Loucy (cell line): ENCODE measurements around the gene RELL1.

Experiments
- H2AFZ ChIP-seq: fragments of 200-600 bp; sonication (generic); 2 replicates; pipeline ENCODE4 v1.6.0; 2016; ENCODE audit warnings: antibody characterized with exemption, mild to moderate bottlenecking, low read length, moderate library complexity
- H3F3A ChIP-seq: fragments of 200-600 bp; 2 replicates; pipeline ENCODE4 v1.6.0; 2016; ENCODE audit warnings: antibody characterized with exemption, low read depth, mild to moderate bottlenecking
- H3K27me3 ChIP-seq: fragments of 200-600 bp; sonication (generic); 2 replicates; pipeline ENCODE4 v1.6.1; 2014; ENCODE audit warnings: low read length, mild to moderate bottlenecking; ENCODE audit not compliant: insufficient read depth, poor library complexity, severe bottlenecking
- H3K36me3 ChIP-seq: fragments of 200-600 bp; sonication (generic); 2 replicates; pipeline ENCODE4 v1.6.1; 2016; ENCODE audit warnings: low read length; ENCODE audit not compliant: insufficient read depth
- H3K4me1 ChIP-seq: fragments of 200-600 bp; sonication (generic); 2 replicates; pipeline ENCODE4 v1.5.1; 2014; ENCODE audit warnings: low read length, mild to moderate bottlenecking; ENCODE audit not compliant: insufficient read depth, poor library complexity, severe bottlenecking
- H3K4me2 ChIP-seq: fragments of 200-600 bp; sonication (generic); 2 replicates; pipeline ENCODE4 v1.6.0; 2014; ENCODE audit warnings: antibody characterized with exemption, low read length, low read depth, mild to moderate bottlenecking; ENCODE audit not compliant: poor library complexity, severe bottlenecking
- H3K4me3 ChIP-seq: fragments of 200-600 bp; sonication (generic); 2 replicates; pipeline ENCODE4 v1.5.1; 2014; ENCODE audit warnings: low read length, mild to moderate bottlenecking, mixed read lengths; ENCODE audit not compliant: poor library complexity, severe bottlenecking
- H3K79me2 ChIP-seq: fragments of 200-600 bp; sonication (generic); 2 replicates; pipeline ENCODE4 v1.6.1; 2014; ENCODE audit warnings: low read length; ENCODE audit not compliant: insufficient read depth
- H3K9ac ChIP-seq: fragments of 200-600 bp; sonication (generic); 2 replicates; pipeline ENCODE4 v1.6.0; 2014; ENCODE audit warnings: mild to moderate bottlenecking, low read depth, low read length, moderate library complexity; ENCODE audit not compliant: poor library complexity, severe bottlenecking
- H3K9me2 ChIP-seq: fragments of 200-600 bp; sonication (generic); replicated peaks from 2 replicates; pipeline ENCODE4 v1.6.1; 2016; ENCODE audit warnings: low read depth, low read length, mixed read lengths
- H3K9me3 ChIP-seq: fragments of 200-600 bp; sonication (generic); 2 replicates; pipeline ENCODE4 v1.6.1; 2014; ENCODE audit warnings: mild to moderate bottlenecking, antibody characterized with exemption, low read length, low read depth; ENCODE audit not compliant: insufficient read depth
- H4K20me1 ChIP-seq: fragments of 200-600 bp; sonication (generic); 2 replicates; pipeline ENCODE4 v1.6.0; 2014; ENCODE audit warnings: antibody characterized with exemption, low read length, mild to moderate bottlenecking; ENCODE audit not compliant: insufficient read depth, poor library complexity, severe bottlenecking
- EZH2phosphoT487 ChIP-seq: fragments of 200-600 bp; IDR thresholded peaks from 2 replicates; pipeline ENCODE4 v1.6.1; 2018; ENCODE audit warnings: antibody characterized with exemption, mild to moderate bottlenecking, moderate library complexity, borderline replicate concordance
- TF ChIP-seq, protein P1 (sequence below): fragments of 200-600 bp; sonication (generic); conservative IDR thresholded peaks from 2 replicates; pipeline ENCODE4 v1.5.1; 2014; ENCODE audit warnings: mild to moderate bottlenecking, antibody characterized with exemption, low read length

Gene RELL1

DNA sequence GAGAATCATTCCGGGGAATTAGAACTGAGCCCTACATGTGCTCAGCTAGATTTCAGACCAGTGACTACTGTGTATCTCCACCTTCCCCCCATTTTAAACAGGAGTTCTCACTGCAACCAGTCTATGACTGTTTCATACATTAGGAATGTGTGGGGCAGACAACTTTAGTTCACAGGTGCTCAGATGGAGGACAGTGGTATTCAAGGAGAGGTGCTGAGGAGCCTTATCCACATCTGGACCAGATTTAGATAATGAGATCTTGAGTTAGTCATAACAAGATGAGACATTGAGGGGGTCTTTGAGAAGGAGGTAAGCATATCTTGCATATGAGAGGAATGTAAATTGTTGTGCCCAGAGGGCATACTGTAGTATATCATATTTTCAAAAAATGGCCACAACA is 32.8 kb upstream of the RELL1 start:
- H3K27me3 ChIP-seq: no peaks in the 10 kb centered on the region
- no peaks in the 10 kb centered on the region for H3K36me3 ChIP-seq
- no peak overlapping the region for H3K4me2 ChIP-seq
- H2AFZ ChIP-seq: no peak overlapping the region
- H3F3A ChIP-seq: no peaks in the 10 kb centered on the region
- H3K4me3 ChIP-seq: no peak overlapping the region
- no peaks in the 10 kb centered on the region for H3K9me2 ChIP-seq
- no peak overlapping the region for H3K9ac ChIP-seq
- H3K9me3 ChIP-seq: no peaks in the 10 kb centered on the region
- H4K20me1 ChIP-seq: no peaks in the 10 kb centered on the region
- H3K4me1 ChIP-seq: peaks cover 20% of the 10 kb centered on the region
- H3K79me2 ChIP-seq: no peaks in the 10 kb centered on the region
- no peak for TF ChIP-seq EZH2phosphoT487

DNA sequence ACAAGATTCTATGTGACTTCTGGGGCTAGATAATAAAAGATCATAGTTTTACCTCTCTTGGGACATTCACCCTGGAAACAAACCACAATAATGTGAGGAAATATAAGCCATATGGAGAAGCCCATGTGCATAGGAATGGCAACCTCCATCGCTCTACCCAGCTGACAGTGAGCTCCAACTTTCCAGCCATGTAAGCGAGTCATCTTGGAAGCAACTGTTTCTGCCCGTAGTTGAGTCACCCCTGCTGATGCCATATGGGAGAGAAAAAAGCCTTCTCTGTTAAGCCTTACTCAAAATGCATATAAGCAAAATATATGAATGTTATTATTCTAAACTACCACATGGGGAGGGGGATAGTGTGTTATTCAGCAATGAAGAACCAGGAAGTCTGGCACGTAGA is 31.4 kb upstream of the RELL1 start:
- Histone ChIP-seq H3K36me3 (no peaks in the 10 kb centered on the region), H3K9me2 (no peaks in the 10 kb centered on the region), H3K9me3 (no peaks in the 10 kb centered on the region), H3F3A (no peaks in the 10 kb centered on the region), H3K9ac (no peak overlapping the region), H3K4me2 (no peak overlapping the region), H3K27me3 (no peaks in the 10 kb centered on the region), H3K4me3 (no peak overlapping the region), H2AFZ (no peak overlapping the region), H3K79me2 (no peaks in the 10 kb centered on the region), H3K4me1 (peaks cover 20% of the 10 kb centered on the region), H4K20me1 (no peaks in the 10 kb centered on the region)
- no peak for TF ChIP-seq EZH2phosphoT487

DNA sequence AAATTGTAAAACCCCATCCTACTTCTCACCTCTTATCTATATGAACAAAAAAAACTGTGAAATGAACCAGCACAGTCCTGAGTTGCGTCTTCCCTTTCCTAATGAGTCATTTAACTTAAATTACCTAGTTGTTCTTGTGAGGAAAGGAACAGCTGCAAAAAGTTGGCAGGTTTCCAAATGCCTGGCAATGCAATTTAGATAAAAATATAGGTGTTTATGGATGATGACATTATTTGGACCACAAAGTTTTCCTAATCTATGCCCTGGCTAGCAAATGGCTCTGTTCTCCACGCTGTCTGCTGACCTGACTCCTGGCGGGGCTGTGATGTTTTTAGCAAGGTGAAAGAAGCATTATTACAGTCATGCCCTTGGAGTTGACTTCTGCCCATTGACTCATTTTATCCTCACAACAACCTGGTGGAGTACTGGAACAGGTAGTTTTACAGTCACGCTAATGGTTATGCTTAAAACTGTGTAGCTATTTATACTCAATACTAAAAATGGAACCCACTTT is 29.8 kb upstream of the RELL1 start:
- no peaks in the 10 kb centered on the region for H3F3A ChIP-seq
- TF ChIP-seq EZH2phosphoT487: no peak
- TF ChIP-seq, protein P1, sequence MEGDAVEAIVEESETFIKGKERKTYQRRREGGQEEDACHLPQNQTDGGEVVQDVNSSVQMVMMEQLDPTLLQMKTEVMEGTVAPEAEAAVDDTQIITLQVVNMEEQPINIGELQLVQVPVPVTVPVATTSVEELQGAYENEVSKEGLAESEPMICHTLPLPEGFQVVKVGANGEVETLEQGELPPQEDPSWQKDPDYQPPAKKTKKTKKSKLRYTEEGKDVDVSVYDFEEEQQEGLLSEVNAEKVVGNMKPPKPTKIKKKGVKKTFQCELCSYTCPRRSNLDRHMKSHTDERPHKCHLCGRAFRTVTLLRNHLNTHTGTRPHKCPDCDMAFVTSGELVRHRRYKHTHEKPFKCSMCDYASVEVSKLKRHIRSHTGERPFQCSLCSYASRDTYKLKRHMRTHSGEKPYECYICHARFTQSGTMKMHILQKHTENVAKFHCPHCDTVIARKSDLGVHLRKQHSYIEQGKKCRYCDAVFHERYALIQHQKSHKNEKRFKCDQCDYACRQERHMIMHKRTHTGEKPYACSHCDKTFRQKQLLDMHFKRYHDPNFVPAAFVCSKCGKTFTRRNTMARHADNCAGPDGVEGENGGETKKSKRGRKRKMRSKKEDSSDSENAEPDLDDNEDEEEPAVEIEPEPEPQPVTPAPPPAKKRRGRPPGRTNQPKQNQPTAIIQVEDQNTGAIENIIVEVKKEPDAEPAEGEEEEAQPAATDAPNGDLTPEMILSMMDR: no peak; the same call in 1 of the 2 replicates
- no peaks in the 10 kb centered on the region for H3K79me2 ChIP-seq
- no peak overlapping the region for H3K4me2 ChIP-seq
- H3K9me2 ChIP-seq: no peaks in the 10 kb centered on the region
- H3K36me3 ChIP-seq: no peaks in the 10 kb centered on the region
- no peaks in the 10 kb centered on the region for H3K27me3 ChIP-seq
- peaks cover 14% of the 10 kb centered on the region for H3K4me1 ChIP-seq
- H3K9ac ChIP-seq: no peak overlapping the region
- H3K4me3 ChIP-seq: no peak overlapping the region
- H4K20me1 ChIP-seq: no peaks in the 10 kb centered on the region
- no peaks in the 10 kb centered on the region for H3K9me3 ChIP-seq
- H2AFZ ChIP-seq: no peak overlapping the region

DNA sequence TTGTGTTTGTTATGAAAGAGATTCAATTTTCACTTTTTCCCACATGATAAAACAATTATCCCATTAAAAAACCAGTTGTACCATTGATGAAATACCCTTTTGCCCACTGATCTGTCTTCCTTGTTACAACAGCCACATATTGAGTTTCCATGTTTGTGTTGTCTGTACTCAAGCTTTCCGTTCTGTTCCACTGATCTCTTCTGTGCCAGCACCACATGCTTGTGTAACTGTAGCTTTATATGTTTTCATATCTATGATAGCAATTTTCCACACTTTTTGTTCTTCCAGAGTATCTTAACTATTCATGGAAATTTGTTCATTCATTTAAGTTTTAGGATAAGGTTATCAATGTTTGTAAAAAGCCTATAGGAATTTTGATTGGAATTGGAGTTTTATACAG is 24.3 kb upstream of the RELL1 start:
- Histone ChIP-seq H3K36me3 (no peaks in the 10 kb centered on the region), H3K27me3 (no peaks in the 10 kb centered on the region), H3K79me2 (no peaks in the 10 kb centered on the region), H3K4me1 (peaks cover 3% of the 10 kb centered on the region), H3K4me3 (no peak overlapping the region), H3F3A (no peaks in the 10 kb centered on the region), H3K9me3 (no peaks in the 10 kb centered on the region), H2AFZ (no peak overlapping the region), H3K9ac (no peak overlapping the region), H4K20me1 (no peaks in the 10 kb centered on the region), H3K4me2 (no peak overlapping the region), H3K9me2 (no peaks in the 10 kb centered on the region)
- TF ChIP-seq, protein P1: no peak
- no peak for TF ChIP-seq EZH2phosphoT487
